Body of pancreas (tissue), 4 donors: ENCODE measurements around the gene C3orf49. TPM values are rescaled to one million over a fixed set of nuclear protein-coding genes. Genes with fewer than 3 reads are reported as not detected.

Source experiments
- ATAC-seq: fragments of 150-250 bp; one replicate; pipeline ENCODE4 v1.9.1; 2016
- DNase-seq, 4 donors: peaks; one replicate each; pipeline ENCODE4 v3.0.0-alpha.2; 2019
- H3K27ac ChIP-seq, 4 donors: fragments of 200-600 bp; sonication (generic); 1 replicate in 3 of 4; 2 replicates in 1 of 4; pipeline versions ENCODE4 v1.5.1 to v1.6.1; 2016 to 2019; ENCODE audit warnings: mild to moderate bottlenecking in 1 of 4, mixed read lengths in 1 of 4, moderate library complexity in 1 of 4
- H3K27me3 ChIP-seq, 2 donors: fragments of 200-600 bp; sonication (generic); one replicate each; pipeline ENCODE4 v1.6.0; 2016; ENCODE audit warnings: mild to moderate bottlenecking in 1 of 2
- H3K36me3 ChIP-seq, 2 donors: fragments of 200-600 bp; sonication (generic); replicated peaks in 1 of 2; 2 replicates each; pipeline ENCODE4 v1.5.1; 2016; ENCODE audit warnings: low read depth in 2 of 2; ENCODE audit not compliant: insufficient read depth in 1 of 2
- H3K4me1 ChIP-seq: fragments of 200-600 bp; sonication (generic); one replicate; pipeline ENCODE4 v1.6.0; 2016
- H3K4me3 ChIP-seq, 2 donors: fragments of 200-600 bp; sonication (generic); 1 replicate in 1 of 2; 2 replicates in 1 of 2; pipeline ENCODE4 v1.5.1; 2016 to 2019
- H3K9me3 ChIP-seq, 3 donors: fragments of 200-600 bp; sonication (generic); 1 replicate in 2 of 3; 2 replicates in 1 of 3; pipeline ENCODE4 v1.5.1; 2016
- POLR2A ChIP-seq, 3 donors: fragments of 450-650 bp; IDR thresholded peaks; one replicate each; pipeline ENCODE4 v1.6.1; 2016; ENCODE audit warnings: antibody characterized with exemption in 3 of 3, mild to moderate bottlenecking in 2 of 3
- WGBS, 2 donors: methylation state at CpG; one replicate each; pipeline ENCODE4 v1.1.5; 2017; 5-methylcytosine and 5-hydroxymethylcytosine counted together
- intact Hi-C: fragments of 100-400 bp; cut with DNase I; formaldehyde crosslinking; loops from one replicate; pipeline ENCODE4 v1.15.1; 2023
- total RNA-seq, 2 donors: library from RNA; depleted of rRNA; stranded (reverse); fragments of >200 nt; gene quantifications; one replicate each; pipeline ENCODE4 v1.1.0, GENCODE V29; 2016
- TF ChIP-seq, protein P1 (sequence below), 7 experiments: fragments of 450-650 bp in 4 of 7; fragments of 200-600 bp in 3 of 7; sonication (generic) in 3 of 7; IDR thresholded peaks; one replicate each; pipeline ENCODE4 v1.5.1; 2016 to 2019; ENCODE audit warnings: antibody characterized with exemption in 7 of 7

Gene C3orf49
- total RNA-seq, 2 donors from 2014 or later, result not detected

DNA sequence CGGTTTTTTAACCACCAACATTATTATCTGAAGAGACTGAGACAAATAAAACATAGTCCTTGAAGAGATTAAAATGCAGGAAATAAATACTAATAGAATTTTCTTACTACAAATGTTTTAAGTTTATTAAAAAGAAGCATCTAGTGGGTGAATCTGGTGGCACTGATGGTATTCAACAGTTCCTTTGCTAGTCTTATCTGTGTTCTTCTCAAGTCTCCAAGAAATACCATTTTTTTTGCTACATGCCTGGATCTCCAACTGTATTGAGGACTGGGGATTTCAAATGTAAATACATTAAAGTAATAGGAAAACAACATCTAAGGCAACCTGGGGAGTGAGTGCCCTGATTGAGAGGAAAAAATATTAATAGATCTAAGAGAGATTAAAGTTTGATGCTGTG lies 22.6 kb downstream of the C3orf49 start:
- no peak overlapping the region for H3K4me3 ChIP-seq
- no peaks in the 10 kb centered on the region for H3K9me3 ChIP-seq
- no peaks in the 10 kb centered on the region for H3K4me1 ChIP-seq
- no peaks in the 10 kb centered on the region for H3K36me3 ChIP-seq
- DNase-seq (no peak), ATAC-seq (no peak)
- no peaks in the 10 kb centered on the region for H3K27me3 ChIP-seq
- TF ChIP-seq, protein P1, sequence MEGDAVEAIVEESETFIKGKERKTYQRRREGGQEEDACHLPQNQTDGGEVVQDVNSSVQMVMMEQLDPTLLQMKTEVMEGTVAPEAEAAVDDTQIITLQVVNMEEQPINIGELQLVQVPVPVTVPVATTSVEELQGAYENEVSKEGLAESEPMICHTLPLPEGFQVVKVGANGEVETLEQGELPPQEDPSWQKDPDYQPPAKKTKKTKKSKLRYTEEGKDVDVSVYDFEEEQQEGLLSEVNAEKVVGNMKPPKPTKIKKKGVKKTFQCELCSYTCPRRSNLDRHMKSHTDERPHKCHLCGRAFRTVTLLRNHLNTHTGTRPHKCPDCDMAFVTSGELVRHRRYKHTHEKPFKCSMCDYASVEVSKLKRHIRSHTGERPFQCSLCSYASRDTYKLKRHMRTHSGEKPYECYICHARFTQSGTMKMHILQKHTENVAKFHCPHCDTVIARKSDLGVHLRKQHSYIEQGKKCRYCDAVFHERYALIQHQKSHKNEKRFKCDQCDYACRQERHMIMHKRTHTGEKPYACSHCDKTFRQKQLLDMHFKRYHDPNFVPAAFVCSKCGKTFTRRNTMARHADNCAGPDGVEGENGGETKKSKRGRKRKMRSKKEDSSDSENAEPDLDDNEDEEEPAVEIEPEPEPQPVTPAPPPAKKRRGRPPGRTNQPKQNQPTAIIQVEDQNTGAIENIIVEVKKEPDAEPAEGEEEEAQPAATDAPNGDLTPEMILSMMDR (IDR thresholded peaks at IDR 0.05), result no peak
- no peak for TF ChIP-seq POLR2A (IDR thresholded peaks at IDR 0.05)
- intact Hi-C loops, result no loop called here
- 0 to 32% methylated on average over 1 of the region's 1 CpG for WGBS, 2 donors
- H3K27ac ChIP-seq, result no peak overlapping the region

DNA sequence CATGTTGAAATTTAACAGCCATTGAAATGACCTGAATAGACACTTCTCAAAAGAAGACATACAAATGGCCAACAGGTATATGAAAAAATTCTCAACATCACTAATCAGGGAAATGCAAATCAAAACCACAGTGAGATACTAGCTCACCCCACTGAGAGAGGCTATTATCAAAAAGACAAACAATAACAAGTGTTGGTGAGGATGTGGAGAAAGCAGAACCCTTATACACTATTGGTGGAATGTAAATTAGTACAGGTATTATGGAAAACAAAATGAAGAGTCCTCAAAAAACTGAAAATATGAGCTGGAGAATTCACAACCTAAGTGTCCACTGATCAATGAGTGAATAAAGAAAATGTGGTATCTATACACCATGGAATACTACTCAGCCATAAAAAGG lies 23.0 kb downstream of the C3orf49 start:
- no peak overlapping the region for H3K4me3 ChIP-seq
- no peaks in the 10 kb centered on the region for H3K27me3 ChIP-seq
- H3K9me3 ChIP-seq, result no peaks in the 10 kb centered on the region
- intact Hi-C loops, result no loop called here
- TF ChIP-seq POLR2A (IDR thresholded peaks at IDR 0.05), result no peak
- TF ChIP-seq, protein P1 (IDR thresholded peaks at IDR 0.05), result no peak
- H3K36me3 ChIP-seq, result no peaks in the 10 kb centered on the region
- no peak for ATAC-seq
- no peak overlapping the region for H3K27ac ChIP-seq
- no peaks in the 10 kb centered on the region for H3K4me1 ChIP-seq
- DNase-seq, result no peak

DNA sequence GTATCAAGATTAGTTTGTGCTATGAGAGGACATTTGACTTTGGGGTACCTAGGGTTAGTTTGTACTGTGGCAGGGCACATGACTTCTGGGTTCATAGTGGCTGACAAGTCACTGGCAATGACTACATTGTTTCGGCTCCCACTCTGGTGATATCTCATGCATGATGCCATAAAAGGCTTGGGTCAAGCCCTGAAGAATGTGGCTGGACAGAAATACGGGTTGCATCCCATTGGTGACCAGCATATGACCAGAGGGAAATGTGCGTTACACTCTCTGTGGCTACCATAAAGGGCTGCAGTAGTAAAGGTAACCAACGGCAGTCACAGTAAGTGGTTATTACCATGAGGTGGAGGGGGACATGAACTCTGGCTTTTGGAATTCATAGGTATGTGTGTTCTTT lies 26.1 kb downstream of the C3orf49 start:
- WGBS, 2 donors, result 96 to 97% methylated on average over 4 of the region's 4 CpGs
- H3K27me3 ChIP-seq, result no peaks in the 10 kb centered on the region
- no peaks in the 10 kb centered on the region for H3K9me3 ChIP-seq
- H3K36me3 ChIP-seq, result no peaks in the 10 kb centered on the region
- TF ChIP-seq, protein P1 (IDR thresholded peaks at IDR 0.05), result no peak
- TF ChIP-seq POLR2A (IDR thresholded peaks at IDR 0.05), result no peak
- H3K27ac ChIP-seq, result no peak overlapping the region
- ATAC-seq (no peak), DNase-seq (no peak)
- H3K4me3 ChIP-seq, result no peak overlapping the region
- intact Hi-C loops, result no loop called here
- peaks cover 13% of the 10 kb centered on the region for H3K4me1 ChIP-seq

DNA sequence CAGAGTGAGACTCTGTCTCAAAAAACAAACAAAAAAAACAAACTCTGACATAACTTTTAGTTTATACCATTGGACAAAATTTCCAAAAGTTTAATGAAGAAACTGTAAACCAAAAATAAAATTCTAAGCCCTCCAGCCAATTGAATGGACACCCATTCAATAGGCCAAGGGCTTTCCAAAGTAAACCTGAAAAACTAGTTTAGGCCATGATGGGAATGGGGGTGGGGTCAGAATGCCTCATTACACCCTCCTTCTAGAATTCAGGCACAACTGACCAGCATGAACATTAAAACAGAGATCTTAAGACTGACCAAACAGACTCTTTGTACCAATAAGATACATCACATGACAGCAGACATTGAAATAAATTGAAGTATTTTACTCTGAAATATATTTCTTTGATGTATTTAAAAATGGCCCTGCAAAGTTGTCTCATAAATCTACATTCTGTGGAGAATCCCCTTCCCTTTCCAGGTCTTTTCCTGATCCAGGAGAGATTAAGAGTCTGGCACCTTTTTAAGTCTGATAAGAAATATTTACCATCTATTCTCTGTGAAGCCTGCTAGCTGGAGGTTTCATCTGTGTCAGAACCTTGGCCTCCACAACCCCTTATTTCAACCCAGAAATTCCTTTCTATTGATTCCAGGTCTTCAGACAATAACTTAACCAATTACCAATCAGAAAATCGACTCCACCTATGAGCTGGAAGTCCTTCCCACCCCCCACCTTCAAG lies 28.8 kb downstream of the C3orf49 start:
- intact Hi-C loops, result no loop called here
- DNase-seq (peak in 3 of 4 donors; percentile 17 to 33 (median 31)), ATAC-seq (peak; percentile 42)
- no peaks in the 10 kb centered on the region for H3K9me3 ChIP-seq
- H3K27me3 ChIP-seq, result no peaks in the 10 kb centered on the region
- peaks cover 13% of the 10 kb centered on the region for H3K4me1 ChIP-seq
- H3K4me3 ChIP-seq, result no peak overlapping the region
- H3K27ac ChIP-seq, result no peak overlapping the region
- 11 to 27% methylated on average over 1 of the region's 1 CpG for WGBS, 2 donors
- H3K36me3 ChIP-seq, result no peaks in the 10 kb centered on the region
- TF ChIP-seq POLR2A (IDR thresholded peaks at IDR 0.05), result no peak
- TF ChIP-seq, protein P1 (IDR thresholded peaks at IDR 0.05), result no peak

DNA sequence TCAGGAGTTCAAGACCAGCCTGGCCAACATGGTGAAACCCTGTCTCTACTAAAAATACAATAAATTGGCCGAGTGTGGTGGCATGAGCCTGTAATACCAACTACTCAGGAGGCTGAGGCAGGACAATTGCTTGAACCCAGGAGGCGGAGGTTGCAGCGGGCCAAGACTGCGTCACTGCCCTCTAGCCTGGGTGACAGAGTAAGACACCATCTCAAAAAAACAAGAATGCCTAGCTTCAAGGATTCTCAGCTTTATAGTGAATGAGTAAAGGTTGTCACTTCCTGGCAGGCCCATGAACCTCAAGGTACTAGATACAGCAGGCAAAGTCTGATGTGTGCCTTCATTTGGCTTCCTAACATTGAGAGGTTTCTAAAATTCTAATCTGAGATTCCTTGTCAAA lies 30.1 kb downstream of the C3orf49 start:
- TF ChIP-seq, protein P1 (IDR thresholded peaks at IDR 0.05), result no peak
- no peak for TF ChIP-seq POLR2A (IDR thresholded peaks at IDR 0.05)
- DNase-seq (no peak), ATAC-seq (no peak)
- WGBS, 2 donors, result 97% methylated on average over 4 of the region's 4 CpGs
- Histone ChIP-seq H3K4me3 (no peak overlapping the region), H3K27ac (no peak overlapping the region), H3K27me3 (no peaks in the 10 kb centered on the region), H3K4me1 (peaks cover 13% of the 10 kb centered on the region), H3K9me3 (no peaks in the 10 kb centered on the region), H3K36me3 (no peaks in the 10 kb centered on the region)
- intact Hi-C loops, result no loop called here
